Measurements from ENCODE around the gene PRPF38A.
"Not testable (repeated sequence)": the region's sequence is repeated elsewhere in the genome, so short reads cannot be mapped to it uniquely, and the experiment has no call there.

The PRPF38A gene

GRCh38 chr1:52404116-52404974, at the start of gene PRPF38A, which contains the start of gene ORC1:
Gene PRPF38A (plus strand): TSS chr1:52404602. CDS start chr1:52404750, 148 bp downstream.
Gene ORC1 (minus strand): TSS chr1:52404423. CDS start chr1:52402223, 2,200 bp downstream.
- peak; percentile 94 for DNase-seq

- no peak for DNase-seq
These were observed 49.0 kb upstream of the PRPF38A start for GRCh38 chr1:52355436-52355835.

GRCh38 chr1:52355847-52356505, 48.4 kb upstream of the PRPF38A start:
- no peak for DNase-seq

- no peak for DNase-seq
These were observed 47.5 kb upstream of the PRPF38A start for GRCh38 chr1:52356818-52357355.

GRCh38 chr1:52357397-52357796, 47.0 kb upstream of the PRPF38A start:
- no peak for DNase-seq

- no peak for DNase-seq
These were observed 45.4 kb upstream of the PRPF38A start for GRCh38 chr1:52358851-52359497.

GRCh38 chr1:52359676-52360594, 44.5 kb upstream of the PRPF38A start:
- no peak for DNase-seq

- no peak for DNase-seq
These were observed 43.8 kb upstream of the PRPF38A start for GRCh38 chr1:52360595-52360968.

GRCh38 chr1:52364235-52364839, 40.1 kb upstream of the PRPF38A start:
- no peak for DNase-seq

- no peak for DNase-seq
These were observed 39.2 kb upstream of the PRPF38A start for GRCh38 chr1:52365071-52365745.

GRCh38 chr1:52365746-52366516, 38.5 kb upstream of the PRPF38A start, which contains the start of gene CC2D1B:
Gene CC2D1B (minus strand): TSS chr1:52366205. CDS start chr1:52364620, 1,585 bp downstream.
- peak; percentile 84 for DNase-seq

- DNase-seq = no peak
These were observed 37.9 kb upstream of the PRPF38A start for GRCh38 chr1:52366517-52366827.

GRCh38 chr1:52367272-52367671, 37.1 kb upstream of the PRPF38A start:
- no peak for DNase-seq

GRCh38 chr1:52368383-52369172, 35.8 kb upstream of the PRPF38A start:
- DNase-seq = no peak

- not testable (repeated sequence) for DNase-seq
These were observed 34.6 kb upstream of the PRPF38A start for GRCh38 chr1:52369851-52370250.

GRCh38 chr1:52385376-52385775, 19.0 kb upstream of the PRPF38A start:
- no peak for DNase-seq

GRCh38 chr1:52386458-52386857, 17.9 kb upstream of the PRPF38A start:
- no peak for DNase-seq

GRCh38 chr1:52393174-52393573, 11.2 kb upstream of the PRPF38A start:
- DNase-seq = no peak

GRCh38 chr1:52399629-52400028, 4.8 kb upstream of the PRPF38A start:
- no peak for DNase-seq

- no peak for DNase-seq
These were observed 4.3 kb upstream of the PRPF38A start for GRCh38 chr1:52400131-52400530.
